HepG2 (cell line): ENCODE results near the gene ARHGEF1. TPM values are rescaled to one million over a fixed set of nuclear protein-coding genes. Genes with fewer than 3 reads are reported as not detected.

Experiments used
- ATAC-seq: fragments of 200-7000 bp; cut with Tn5 transposase; 3 replicates; pipeline ENCODE4 v1.9.1; 2020; ENCODE audit warnings: mild to moderate bottlenecking, moderate library complexity
- BruUV-seq: library from RNA; stranded (reverse); fragments of 400-500 nt; replicated peaks from 2 replicates; lab custom pipeline; 2021; lab: Mats Ljungman, UMichigan
- CTCF ChIA-PET: fragments of 300-600 bp; formaldehyde crosslinking; extraction: SDS; loops from one replicate; lab custom pipeline; 2021; ENCODE audit warnings: low total read pairs, inconsistent platforms, low intra/inter-chr PET ratio; lab: Yijun Ruan, JAX
- POLR2A ChIA-PET: fragments of 350-600 bp; sonication (Branson Sonifier 250); formaldehyde crosslinking; loops from one replicate; lab custom pipeline; 2020; ENCODE audit warnings: antibody characterized with exemption, inconsistent platforms; lab: Yijun Ruan, JAX
- DNase-seq: peaks from one replicate; pipeline ENCODE4 v3.0.0-alpha.2; 2015; ENCODE audit warnings: low spot score
- FAIRE-seq: peaks from 3 replicates; lab custom pipeline; 2011; peaks lifted over from hg19 to GRCh38; lab: Jason Lieb, UNC
- H2AFZ ChIP-seq: one replicate; pipeline ENCODE4 v1.6.1; 2011; ENCODE audit warnings: low read length, inconsistent platforms
- H3K27ac ChIP-seq: fragments of 300-600 bp; 3 replicates; pipeline ENCODE4 v1.8.0; 2011; ENCODE audit warnings: mixed run types, mild to moderate bottlenecking, mixed read lengths, low read length, inconsistent platforms; ENCODE audit not compliant: insufficient read depth; ENCODE audit errors: extremely low read length
- H3K27me3 ChIP-seq, 2 experiments: fragments of 200-600 bp in 1 of 2; 2 replicates in 1 of 2; 3 replicates in 1 of 2; pipeline versions ENCODE4 v1.6.0 to v1.8.0; 2011; ENCODE audit warnings: low read length in 2 of 2, mild to moderate bottlenecking in 2 of 2, moderate library complexity in 2 of 2, inconsistent platforms in 1 of 2; ENCODE audit not compliant: insufficient read depth in 2 of 2, control insufficient read depth in 1 of 2
- H3K36me3 ChIP-seq, 2 experiments: fragments of 200-600 bp in 1 of 2; replicated peaks in 1 of 2; 2 replicates in 1 of 2; 3 replicates in 1 of 2; pipeline versions ENCODE4 v1.5.1 to v1.8.0; 2011; ENCODE audit warnings: low read length in 2 of 2, inconsistent platforms in 1 of 2; ENCODE audit not compliant: insufficient read depth in 2 of 2, control insufficient read depth in 1 of 2
- H3K4me1 ChIP-seq: 2 replicates; pipeline ENCODE4 v1.5.1; 2012; ENCODE audit warnings: low read length, inconsistent platforms; ENCODE audit not compliant: insufficient read depth
- H3K4me2 ChIP-seq: 2 replicates; pipeline ENCODE4 v1.6.0; 2011; ENCODE audit warnings: low read depth, low read length, inconsistent platforms
- H3K4me3 ChIP-seq, 3 experiments: fragments of 200-600 bp in 1 of 3; sonication (generic), shearing (Covaris generic) in 1 of 3; replicated peaks in 1 of 3; 2 replicates each; pipeline ENCODE4 v1.5.1; 2011 to 2016; ENCODE audit warnings: low read length in 3 of 3, inconsistent platforms in 2 of 3, low read depth in 2 of 3, mild to moderate bottlenecking in 2 of 3, control low read depth in 1 of 3, mixed read lengths in 1 of 3; ENCODE audit not compliant: insufficient read depth in 1 of 3
- H3K79me2 ChIP-seq: one replicate; pipeline ENCODE4 v1.6.1; 2011; ENCODE audit warnings: low read length, inconsistent platforms; ENCODE audit not compliant: insufficient read depth
- H3K9ac ChIP-seq: 2 replicates; pipeline ENCODE4 v1.6.0; 2011; ENCODE audit warnings: mild to moderate bottlenecking, low read depth, low read length, inconsistent platforms; ENCODE audit not compliant: insufficient read depth
- H3K9me3 ChIP-seq: 2 replicates; pipeline ENCODE4 v1.5.1; 2012; ENCODE audit warnings: mild to moderate bottlenecking, low read length
- H4K20me1 ChIP-seq: 2 replicates; pipeline ENCODE4 v1.6.0; 2011; ENCODE audit warnings: inconsistent platforms, mild to moderate bottlenecking, low read length, moderate library complexity; ENCODE audit not compliant: insufficient read depth
- DMTF1 ChIP-seq: sonication (generic); formaldehyde crosslinking; IDR thresholded peaks from 2 replicates; pipeline ENCODE4 v1.4.0; 2020; ENCODE audit warnings: mild to moderate bottlenecking, missing genetic modification reagents
- FOXA1 ChIP-seq, 2 experiments: fragments of 450-650 bp in 1 of 2; sonication (generic) in 1 of 2; formaldehyde crosslinking in 1 of 2; IDR thresholded peaks; 2 replicates each; pipeline versions ENCODE4 v1.4.0 to v1.6.1; 2016 to 2020; ENCODE audit warnings: missing genetic modification reagents in 1 of 2
- HNRNPK ChIP-seq: fragments of 200-400 bp; formaldehyde crosslinking; IDR thresholded peaks from 2 replicates; pipeline ENCODE4 v1.6.1; 2018; ENCODE audit warnings: low read length, low read depth, moderate library complexity, mild to moderate bottlenecking; ENCODE audit not compliant: poor library complexity, severe bottlenecking
- WGBS: methylation state at CpG from one replicate; pipeline ENCODE4 v1.1.6; 2017; ENCODE audit warnings: low lambda C conversion rate; 5-methylcytosine and 5-hydroxymethylcytosine counted together
- in situ Hi-C: cut with HindIII; loops from 2 replicates; pipeline ENCODE4 v1.10.0; 2017; ENCODE audit warnings: low pct_unique_long_range_greater_than_20kb; ENCODE audit not compliant: extremely low pct_ligation_motif_present
- intact Hi-C: fragments of 100-400 bp; cut with micrococcal nuclease; formaldehyde crosslinking; loops from one replicate; pipeline ENCODE4 v1.10.0; 2022; ENCODE audit not compliant: unreplicated experiment
- polyA plus RNA-seq, 8 experiments: library from polyadenylated mRNA; depleted of rRNA in 3 of 8; stranded (reverse) in 7 of 8; unstranded in 1 of 8; fragments of >200 nt; fragmentation: Illumina TruSeq in 4 of 8; extraction: Trizol in 4 of 8; gene quantifications; 2 replicates each; pipeline versions ENCODE4 v1.2.1 to v1.2.3, GENCODE V29; 2011 to 2016; ENCODE audit warnings: low read depth in 4 of 8, missing spikeins in 1 of 8, mixed read lengths in 1 of 8; ENCODE audit not compliant: insufficient read depth in 1 of 8
- total RNA-seq, 5 experiments: library from RNA; depleted of rRNA; stranded (reverse); fragments of >200 nt; fragmentation: Illumina TruSeq; extraction: Trizol; gene quantifications; 2 replicates each; pipeline ENCODE4 v1.2.3, GENCODE V29; 2016; ENCODE audit warnings: low read depth in 1 of 5

ARHGEF1 gene
- total and polyA plus RNA-seq, 2 of the 13 experiments (the other 11 are each of a cell fraction or from before 2014, with no cell fraction given) = 33.7 to 34.7 TPM

GRCh38 chr19:41940731-41941409 lies 57.9 kb downstream of the ARHGEF1 start:
- whole genome bisulfite sequencing = 39% methylated on average over 27 of the region's 53 CpGs
- CTCF ChIA-PET = no interaction called here
- H2AFZ ChIP-seq = no peak overlapping the region

More at GRCh38 chr19:41940731-41941409, 57.9 kb downstream of the ARHGEF1 start:
- Histone ChIP-seq H3K4me1 (no peaks in the 10 kb centered on the region), H3K79me2 (no peaks in the 10 kb centered on the region), H3K27me3 (peaks cover 12 to 42% of the 10 kb centered on the region in 2 experiments; a peak in 4 of 5 replicates), H3K9ac (no peak overlapping the region), H3K36me3 (no peaks in the 10 kb centered on the region), H3K4me2 (peak overlapping the region; percentile 47; the same call in 1 of the 2 replicates)
- in situ Hi-C loops = no loop called here
- no peak for TF ChIP-seq DMTF1 (CRISPR knock-in tag)
- peak; percentile 48 for TF ChIP-seq HNRNPK
- TF ChIP-seq FOXA1 (IDR thresholded peaks at IDR 0.05) = no peak
- TF ChIP-seq FOXA1 (CRISPR knock-in tag; IDR thresholded peaks at IDR 0.05) = no peak
- TF ChIP-seq, all 625 proteins: peak for 1
- no TSS peak for BruUV-seq
- Histone ChIP-seq H3K9me3 (no peaks in the 10 kb centered on the region), H3K4me3 (peak overlapping the region in 2 of 3 experiments; percentile 19 to 70; a peak in 2 of 6 replicates), H3K27ac (no peak overlapping the region), H4K20me1 (no peaks in the 10 kb centered on the region)
- POLR2A ChIA-PET = no interaction called here
- DNase-seq (no peak), FAIRE-seq (no peak), ATAC-seq (no peak)
- intact Hi-C loops = no loop called here
